Measurements from ENCODE around the gene OSBPL3. TPM values are rescaled to one million over a fixed set of nuclear protein-coding genes. Genes with fewer than 3 reads are reported as not detected.

The OSBPL3 gene
- total RNA-seq, 1 experiment from 2014 or later, result 8.6 TPM

- no peak overlapping the region for H2BK12ac ChIP-seq (ENCODE audit: insufficient read length, low read depth, low read length)
- no peaks in the 10 kb centered on the region for H3K27me3 Mint-ChIP-seq (ENCODE audit: low read depth)
- no peak overlapping the region for H4K8ac ChIP-seq (replicated peaks; ENCODE audit: insufficient read length, low read depth, low read length)
- no peak for DNase-seq
- H3K4ac ChIP-seq (ENCODE audit: low read depth, low read length), result no peak overlapping the region
- no peaks in the 10 kb centered on the region; a peak in 2 of 7 replicates for H3K36me3 Mint-ChIP-seq (ENCODE audit: insufficient read depth in 1 of 3, low read depth in 3 of 3)
- H3K4me2 ChIP-seq (ENCODE audit: insufficient read depth, insufficient read length, low read length), result no peak overlapping the region
- H3K79me2 ChIP-seq (ENCODE audit: insufficient read depth, low read length), result no peaks in the 10 kb centered on the region
- H3K4me1 ChIP-seq (ENCODE audit: insufficient read depth, low read length), result no peaks in the 10 kb centered on the region
- no peak overlapping the region for H2AFZ ChIP-seq (ENCODE audit: low read length)
- WGBS (ENCODE audit: extremely low coverage, insufficient read length, low lambda C conversion rate), result no CpG with 5 or more reads among the region's 1 CpG
- H3K27ac Mint-ChIP-seq, result no peak overlapping the region
- H2BK20ac ChIP-seq (ENCODE audit: low read depth, low read length, poor library complexity, severe bottlenecking), result no peak overlapping the region
- H3K23ac ChIP-seq (ENCODE audit: insufficient read length, low read depth, low read length), result no peak overlapping the region
- no peak overlapping the region for H3K4me3 Mint-ChIP-seq
- H3K9ac ChIP-seq (ENCODE audit: extremely low read depth, insufficient read length, low read length), result no peak overlapping the region
- H2AK5ac ChIP-seq (ENCODE audit: insufficient read length, low read length), result no peak overlapping the region
- no peaks in the 10 kb centered on the region for H3K23me2 ChIP-seq (ENCODE audit: insufficient read length, low read depth, low read length, poor library complexity, severe bottlenecking)
- H3K56ac ChIP-seq (ENCODE audit: insufficient read length, low read depth, low read length), result no peak overlapping the region
- no peaks in the 10 kb centered on the region for H3K79me1 ChIP-seq (ENCODE audit: insufficient read depth, low read depth, low read length, poor library complexity, severe bottlenecking)
- H3K27me3 ChIP-seq (ENCODE audit: insufficient read depth, low read length), result no peaks in the 10 kb centered on the region
- TF ChIP-seq CTCF (conservative IDR thresholded peaks at IDR 0.05), result no peak
- H3K9me3 ChIP-seq (ENCODE audit: control insufficient read depth, low read depth, low read length), result no peaks in the 10 kb centered on the region
- no peak overlapping the region for H3K18ac ChIP-seq (ENCODE audit: insufficient read length, low read depth, low read length)
- H3K4me1 Mint-ChIP-seq, result peaks cover 6 to 10% of the 10 kb centered on the region in 2 experiments
- H3K27ac ChIP-seq (ENCODE audit: insufficient read length, low read depth, low read length), result no peak overlapping the region
- no peak overlapping the region for H2BK15ac ChIP-seq (ENCODE audit: low read depth, low read length)
- H4K20me1 ChIP-seq (ENCODE audit: control insufficient read depth, insufficient read depth, insufficient read length), result no peaks in the 10 kb centered on the region
- H3T11ph ChIP-seq (ENCODE audit: low read length), result no peak overlapping the region
- H4K91ac ChIP-seq (ENCODE audit: insufficient read length, low read depth, low read length), result no peak overlapping the region
- H3K14ac ChIP-seq (ENCODE audit: insufficient read depth, low read length), result no peak overlapping the region
- no peak overlapping the region for H2BK120ac ChIP-seq (ENCODE audit: low read depth, low read length, poor library complexity, severe bottlenecking)
- H3K9me3 Mint-ChIP-seq, result no peaks in the 10 kb centered on the region
- no peak overlapping the region for H4K5ac ChIP-seq (ENCODE audit: insufficient read length, low read depth, low read length)
- H2BK5ac ChIP-seq (ENCODE audit: insufficient read length, low read length), result no peak overlapping the region
These were observed 154.6 kb downstream of the OSBPL3 start for GRCh38 chr7:24825381-24825794.

Data from H9 (cell line).